ENCODE results near the gene USH1C.
A peak's percentile ranks its signal among the peaks of the same experiment; 100 is the strongest.

The USH1C gene

GRCh38 chr11:17528906-17529843 lies 15.0 kb downstream of the USH1C start:
- no peaks in the 10 kb centered on the region for H4K20me1 ChIP-seq (ENCODE audit: insufficient read depth)
- no peak overlapping the region for H2AFZ ChIP-seq (ENCODE audit: low read depth)
- no peak overlapping the region for H3K9ac ChIP-seq
- H3K4me3 ChIP-seq (IDR thresholded peaks at IDR 0.05; ENCODE audit: insufficient read depth, low read depth, low read length), result no peak overlapping the region
- H3K27me3 ChIP-seq (ENCODE audit: insufficient read depth, low read depth), result no peaks in the 10 kb centered on the region; the same call in 1 of the 2 replicates
- no peak overlapping the region for H3K27ac ChIP-seq
- no peaks in the 10 kb centered on the region for H3K4me1 ChIP-seq (ENCODE audit: low read depth, poor library complexity, severe bottlenecking)
- no peaks in the 10 kb centered on the region for H3K36me3 ChIP-seq (ENCODE audit: insufficient read depth)
- H3K4me2 ChIP-seq, result no peak overlapping the region
- H3K79me2 ChIP-seq (ENCODE audit: insufficient read depth, low read depth), result no peaks in the 10 kb centered on the region
- no peak for TF ChIP-seq CTCF (conservative IDR thresholded peaks at IDR 0.05; ENCODE audit: low read depth, low read length)

- Histone ChIP-seq H3K4me3 (IDR thresholded peaks at IDR 0.05; ENCODE audit: insufficient read depth, low read depth, low read length) (no peak overlapping the region), H3K4me2 (no peak overlapping the region), H3K36me3 (ENCODE audit: insufficient read depth) (no peaks in the 10 kb centered on the region), H2AFZ (ENCODE audit: low read depth) (no peak overlapping the region), H3K4me1 (ENCODE audit: low read depth, poor library complexity, severe bottlenecking) (no peaks in the 10 kb centered on the region), H4K20me1 (ENCODE audit: insufficient read depth) (no peaks in the 10 kb centered on the region), H3K79me2 (ENCODE audit: insufficient read depth, low read depth) (no peaks in the 10 kb centered on the region), H3K27ac (no peak overlapping the region), H3K27me3 (ENCODE audit: insufficient read depth, low read depth) (no peaks in the 10 kb centered on the region; the same call in 1 of the 2 replicates), H3K9ac (no peak overlapping the region)
- TF ChIP-seq CTCF (conservative IDR thresholded peaks at IDR 0.05; ENCODE audit: low read depth, low read length), result peak; percentile 82
These were observed 16.0 kb downstream of the USH1C start for GRCh38 chr11:17528181-17528691.

GRCh38 chr11:17527628-17527995 lies 16.6 kb downstream of the USH1C start:
- Histone ChIP-seq H3K4me3 (IDR thresholded peaks at IDR 0.05; ENCODE audit: insufficient read depth, low read depth, low read length) (no peak overlapping the region), H3K27me3 (ENCODE audit: insufficient read depth, low read depth) (no peaks in the 10 kb centered on the region; the same call in 1 of the 2 replicates), H4K20me1 (ENCODE audit: insufficient read depth) (no peaks in the 10 kb centered on the region), H3K4me2 (no peak overlapping the region), H3K27ac (no peak overlapping the region), H3K9ac (no peak overlapping the region), H3K79me2 (ENCODE audit: insufficient read depth, low read depth) (no peaks in the 10 kb centered on the region), H3K36me3 (ENCODE audit: insufficient read depth) (no peaks in the 10 kb centered on the region), H3K4me1 (ENCODE audit: low read depth, poor library complexity, severe bottlenecking) (no peaks in the 10 kb centered on the region), H2AFZ (ENCODE audit: low read depth) (no peak overlapping the region)
- no peak for TF ChIP-seq CTCF (conservative IDR thresholded peaks at IDR 0.05; ENCODE audit: low read depth, low read length)

GRCh38 chr11:17526931-17527627 lies 17.1 kb downstream of the USH1C start:
- Histone ChIP-seq H3K27ac (no peak overlapping the region), H3K9ac (no peak overlapping the region), H2AFZ (ENCODE audit: low read depth) (no peak overlapping the region), H3K36me3 (ENCODE audit: insufficient read depth) (no peaks in the 10 kb centered on the region), H3K27me3 (ENCODE audit: insufficient read depth, low read depth) (no peaks in the 10 kb centered on the region; the same call in 1 of the 2 replicates), H3K4me2 (no peak overlapping the region), H3K4me3 (IDR thresholded peaks at IDR 0.05; ENCODE audit: insufficient read depth, low read depth, low read length) (no peak overlapping the region), H3K79me2 (ENCODE audit: insufficient read depth, low read depth) (no peaks in the 10 kb centered on the region), H3K4me1 (ENCODE audit: low read depth, poor library complexity, severe bottlenecking) (no peaks in the 10 kb centered on the region), H4K20me1 (ENCODE audit: insufficient read depth) (no peaks in the 10 kb centered on the region)
- no peak for TF ChIP-seq CTCF (conservative IDR thresholded peaks at IDR 0.05; ENCODE audit: low read depth, low read length)

Data from KMS-11 (cell line).